ENCODE measurements around the gene LRRTM1. TPM values are rescaled to one million over a fixed set of nuclear protein-coding genes. Genes with fewer than 3 reads are reported as not detected.

LRRTM1 gene
- total and polyA plus RNA-seq, 2 of the 8 experiments (the other 6 are each of a cell fraction or from before 2014, with no cell fraction given) = 1.4 to 2.3 TPM

DNA sequence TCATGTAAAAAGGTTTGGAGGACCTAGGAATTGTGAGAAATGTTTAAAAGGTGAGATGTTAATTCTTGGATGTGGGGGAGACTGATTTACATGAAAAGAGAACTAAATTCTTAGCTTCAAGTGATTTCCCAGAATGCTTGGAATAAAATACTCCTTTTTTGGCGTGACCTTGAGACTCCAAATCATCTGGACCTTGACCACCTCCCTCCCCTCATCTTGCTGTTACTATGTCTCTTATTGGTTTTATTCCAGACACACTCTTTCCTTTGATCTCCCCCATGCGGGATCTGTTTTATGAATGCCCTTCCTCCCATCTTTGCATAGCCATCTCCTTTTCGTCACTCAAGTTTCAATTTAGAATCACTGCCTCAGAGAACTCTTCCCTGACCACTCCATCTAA is 20.0 kb upstream of the LRRTM1 start (continued):
- TF ChIP-seq CHD7 (IDR thresholded peaks at IDR 0.05; ENCODE audit: insufficient replicate concordance, low read length) (peak; percentile 11), JUND (IDR thresholded peaks at IDR 0.05; ENCODE audit: low read length) (no peak)
